ENCODE data around the gene LMF1. TPM values are rescaled to one million over a fixed set of nuclear protein-coding genes. Genes with fewer than 3 reads are reported as not detected.

The LMF1 gene
- total RNA-seq, 2 donors from 2014 or later: 11.9 to 12.0 TPM

GRCh38 chr16:975291-975690 lies 4.5 kb upstream of the LMF1 start:
- no peak for ATAC-seq
- intact Hi-C loops (cut with DNase I): no loop called here
- no peak for DNase-seq

GRCh38 chr16:974611-975261 lies 4.0 kb upstream of the LMF1 start:
- DNase-seq (no peak), ATAC-seq (no peak)
- intact Hi-C loops (cut with DNase I): no loop called here

DNA sequence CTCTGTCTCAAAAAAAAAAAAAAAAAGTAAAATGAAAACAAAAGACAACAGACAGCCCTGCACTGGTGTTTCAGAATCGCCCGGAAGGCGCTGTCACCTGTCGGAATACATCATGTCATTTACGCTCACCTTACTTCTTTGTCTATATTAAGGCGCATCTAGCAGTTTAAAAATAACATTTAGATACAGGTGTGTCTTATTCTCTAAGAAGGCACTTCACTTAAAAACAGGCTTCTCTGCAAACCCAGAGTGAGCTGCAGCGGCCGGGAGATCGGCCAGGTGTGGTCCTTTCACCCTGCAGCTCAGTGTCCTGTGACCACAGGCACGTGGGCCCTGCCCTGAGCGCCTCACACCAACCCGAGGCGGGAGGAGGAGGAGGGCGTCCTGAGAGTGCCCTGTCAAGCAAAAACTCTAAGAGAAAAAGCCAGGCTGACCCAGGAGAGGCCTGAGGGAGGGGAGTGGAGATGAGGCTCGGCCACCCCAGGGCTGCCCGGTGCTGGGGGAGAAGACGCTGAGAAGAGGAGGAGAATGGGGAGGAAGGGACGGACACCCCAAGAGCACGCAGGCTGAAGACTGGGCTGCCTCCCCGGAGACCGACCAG lies 3.3 kb upstream of the LMF1 start:
- DNase-seq (peak; percentile 19), ATAC-seq (no peak)
- intact Hi-C loops (cut with DNase I): no loop called here

DNA sequence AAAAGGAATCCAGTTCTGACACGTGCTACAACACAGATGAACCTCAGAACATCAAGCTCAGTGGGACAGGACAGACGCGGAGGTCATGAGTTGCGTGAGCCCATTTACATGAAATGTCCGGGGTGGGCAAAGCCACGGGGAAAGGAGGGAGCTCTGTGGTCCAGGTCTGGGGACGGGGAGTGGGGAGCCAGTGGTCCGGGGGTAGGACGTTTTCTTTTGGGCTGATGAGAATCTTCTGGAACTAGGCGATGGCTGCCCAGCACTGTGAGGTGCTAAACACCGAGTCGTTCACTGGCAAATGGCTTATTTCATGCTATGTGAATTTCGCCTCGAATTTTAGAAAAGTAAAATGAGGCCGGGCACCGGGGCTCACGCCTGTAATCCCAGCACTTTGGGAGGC lies 2.6 kb upstream of the LMF1 start:
- intact Hi-C loops (cut with DNase I): no loop called here
- DNase-seq: no peak
- ATAC-seq: no peak

- DNase-seq: no peak
- intact Hi-C loops (cut with DNase I): no loop called here
- no peak for ATAC-seq
Measured at GRCh38 chr16:972316-973002, 1.7 kb upstream of the LMF1 start.

- intact Hi-C loops (cut with DNase I): no loop called here
- no peak for ATAC-seq
- no peak for DNase-seq
Measured at GRCh38 chr16:971981-972315, 1.2 kb upstream of the LMF1 start.

DNA sequence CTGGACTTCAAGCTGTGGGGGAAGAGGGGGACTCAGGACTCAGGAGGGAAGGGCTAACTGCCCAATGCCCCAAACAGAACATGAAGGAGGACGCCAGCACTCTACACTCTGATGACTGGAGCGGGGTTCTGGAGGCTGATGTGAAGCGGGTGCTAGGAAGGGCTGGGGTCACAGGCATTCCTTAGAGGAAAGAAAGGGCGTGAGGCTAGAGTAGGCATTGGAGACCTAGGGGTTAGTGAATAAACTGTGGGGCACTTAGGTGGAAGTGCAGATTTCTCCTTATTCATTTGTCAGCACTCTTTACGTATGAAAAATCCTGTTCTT lies 760 bp upstream of the LMF1 start:
- ATAC-seq (no peak), DNase-seq (no peak)
- intact Hi-C loops (cut with DNase I): no loop called here

- DNase-seq (no peak), ATAC-seq (peak; percentile 22 to 51)
- intact Hi-C loops (cut with DNase I): no loop called here
Measured at GRCh38 chr16:970386-970765, 408 bp downstream of the LMF1 start.

GRCh38 chr16:969508-970385 lies 1.0 kb downstream of the LMF1 start:
- intact Hi-C loops (cut with DNase I): no loop called here
- DNase-seq: peak; percentile 54

DNA sequence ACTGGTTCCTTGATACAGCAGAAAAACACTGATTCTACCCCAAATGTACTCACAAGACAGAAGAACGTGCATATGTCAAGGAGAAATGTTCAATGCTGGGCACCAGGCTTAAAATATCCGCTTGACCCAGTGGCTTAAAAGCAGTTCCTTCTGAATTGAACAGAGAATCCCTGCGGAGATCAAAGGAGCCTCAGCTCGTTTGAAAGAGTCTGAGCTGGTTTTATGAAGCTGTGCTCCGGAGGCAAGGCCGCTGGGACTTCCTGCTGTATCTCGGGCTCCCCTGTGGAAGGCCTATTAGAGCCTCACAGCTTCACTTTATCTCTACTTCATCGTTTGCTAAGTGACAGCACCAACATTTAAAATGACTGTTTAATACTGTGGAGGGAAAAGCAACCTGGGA lies 2.2 kb downstream of the LMF1 start:
- no peak for ATAC-seq
- intact Hi-C loops (cut with DNase I): no loop called here
- DNase-seq: no peak

More at GRCh38 chr16:969508-970385, 1.0 kb downstream of the LMF1 start:
- ATAC-seq: peak; percentile 5 to 31

- ATAC-seq (no peak), DNase-seq (no peak)
- intact Hi-C loops (cut with DNase I): no loop called here
Measured at GRCh38 chr16:967546-968295, 3.1 kb downstream of the LMF1 start.

GRCh38 chr16:967077-967541 lies 3.7 kb downstream of the LMF1 start:
- ATAC-seq: no peak
- intact Hi-C loops (cut with DNase I): no loop called here
- no peak for DNase-seq

- ATAC-seq: no peak
- intact Hi-C loops (cut with DNase I): no loop called here
Measured at GRCh38 chr16:966505-966904, 4.3 kb downstream of the LMF1 start.

GRCh38 chr16:966035-966434 lies 4.7 kb downstream of the LMF1 start:
- intact Hi-C loops (cut with DNase I): no loop called here
- no peak for DNase-seq
- ATAC-seq: no peak

More at GRCh38 chr16:966505-966904, 4.3 kb downstream of the LMF1 start:
- DNase-seq: no peak

GRCh38 chr16:965487-965886 lies 5.3 kb downstream of the LMF1 start:
- DNase-seq (no peak), ATAC-seq (no peak)
- intact Hi-C loops (cut with DNase I): no loop called here

DNA sequence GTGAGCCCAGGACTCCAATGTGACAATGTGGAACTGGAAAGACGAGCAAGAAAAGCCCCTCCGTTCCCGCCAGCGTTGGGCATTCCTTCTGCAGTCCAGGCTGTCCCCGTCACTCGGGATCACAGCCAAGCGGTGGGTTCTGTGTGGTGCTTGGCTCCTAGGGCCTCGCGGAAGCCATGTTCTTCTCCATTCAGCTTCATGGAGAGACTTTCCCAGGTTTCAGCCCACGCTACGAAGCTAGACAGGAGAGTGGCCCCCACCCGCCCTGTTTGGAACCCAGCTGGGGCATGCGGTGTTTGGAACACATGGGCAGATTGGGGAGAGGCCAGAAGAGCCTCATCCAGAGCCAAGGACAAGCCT lies 5.8 kb downstream of the LMF1 start:
- DNase-seq: no peak
- ATAC-seq: no peak
- intact Hi-C loops (cut with DNase I): no loop called here

- ATAC-seq (peak in 1 of 2 donors; percentile 39), DNase-seq (no peak)
- intact Hi-C loops (cut with DNase I): no loop called here
Measured at GRCh38 chr16:964356-965035, 6.3 kb downstream of the LMF1 start.

DNA sequence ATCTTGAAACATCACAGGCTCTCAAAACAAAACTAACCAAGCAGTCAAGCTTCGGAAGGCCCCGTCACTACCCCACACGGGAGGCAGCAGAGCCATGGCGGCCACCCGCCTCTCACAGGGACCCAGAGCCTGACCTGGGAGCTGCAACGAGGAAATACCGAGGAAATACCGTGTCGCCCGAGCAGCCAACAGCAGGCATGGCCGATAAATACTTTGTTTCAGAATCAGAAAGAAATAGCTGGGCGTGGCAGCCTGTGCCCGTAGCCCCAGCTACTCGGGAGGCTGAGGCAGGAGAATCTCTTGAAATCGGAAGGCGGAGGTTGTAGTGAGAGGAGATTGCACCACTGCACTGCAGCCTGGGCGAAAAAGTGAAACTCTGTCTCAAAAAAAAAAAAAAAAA lies 6.9 kb downstream of the LMF1 start:
- ATAC-seq (no peak), DNase-seq (no peak)
- intact Hi-C loops (cut with DNase I): no loop called here

Data from left cardiac atrium (tissue), 4 donors.